HepG2 (cell line): ENCODE results near the gene NECAB2. TPM values are rescaled to one million over a fixed set of nuclear protein-coding genes. Genes with fewer than 3 reads are reported as not detected.

Source experiments
- ARID4A ChIP-seq: sonication (generic); formaldehyde crosslinking; IDR thresholded peaks from 2 replicates; pipeline ENCODE4 v1.5.0; 2020; ENCODE audit warnings: mild to moderate bottlenecking, missing genetic modification reagents, borderline replicate concordance
- CEBPB ChIP-seq: IDR thresholded peaks from 2 replicates; pipeline ENCODE4 v1.6.1; 2011; ENCODE audit warnings: low read depth, low read length, improper control_type of control experiment, borderline replicate concordance
- MEIS2 ChIP-seq: sonication (generic); formaldehyde crosslinking; IDR thresholded peaks from 2 replicates; pipeline ENCODE4 v1.9.0; 2021; ENCODE audit warnings: mild to moderate bottlenecking, missing genetic modification reagents
- MLLT10 ChIP-seq: sonication (generic); formaldehyde crosslinking; IDR thresholded peaks from 2 replicates; pipeline ENCODE4 v1.4.0; 2020; ENCODE audit warnings: missing genetic modification reagents
- PAF1 ChIP-seq: IDR thresholded peaks from 2 replicates; pipeline ENCODE4 v1.6.1; 2016; ENCODE audit warnings: missing genetic modification reagents, missing compliant biosample characterization
- ZMAT5 ChIP-seq: sonication (generic); formaldehyde crosslinking; IDR thresholded peaks from 2 replicates; pipeline ENCODE4 v1.5.0; 2020; ENCODE audit warnings: mild to moderate bottlenecking, low read depth, missing genetic modification reagents, borderline replicate concordance
- ZNF441 ChIP-seq: sonication (generic); formaldehyde crosslinking; IDR thresholded peaks from 2 replicates; pipeline ENCODE4 v1.7.0; 2021; ENCODE audit warnings: missing genetic modification reagents, borderline replicate concordance
- ZNF616 ChIP-seq: sonication (generic); formaldehyde crosslinking; IDR thresholded peaks from 2 replicates; pipeline ENCODE4 v1.5.0; 2020; ENCODE audit warnings: low read depth, mild to moderate bottlenecking, missing genetic modification reagents
- ZNF777 ChIP-seq: sonication (generic); formaldehyde crosslinking; IDR thresholded peaks from 2 replicates; pipeline ENCODE4 v1.4.0; 2020; ENCODE audit warnings: missing genetic modification reagents
- ZSCAN22 ChIP-seq: sonication (generic); formaldehyde crosslinking; IDR thresholded peaks from 2 replicates; pipeline ENCODE4 v1.4.0; 2020; ENCODE audit warnings: mild to moderate bottlenecking, missing genetic modification reagents
- polyA plus RNA-seq, 8 experiments: library from polyadenylated mRNA; depleted of rRNA in 3 of 8; stranded (reverse) in 7 of 8; unstranded in 1 of 8; fragments of >200 nt; fragmentation: Illumina TruSeq in 4 of 8; extraction: Trizol in 4 of 8; gene quantifications; 2 replicates each; pipeline versions ENCODE4 v1.2.1 to v1.2.3, GENCODE V29; 2011 to 2016; ENCODE audit warnings: low read depth in 4 of 8, missing spikeins in 1 of 8, mixed read lengths in 1 of 8; ENCODE audit not compliant: insufficient read depth in 1 of 8
- total RNA-seq, 5 experiments: library from RNA; depleted of rRNA; stranded (reverse); fragments of >200 nt; fragmentation: Illumina TruSeq; extraction: Trizol; gene quantifications; 2 replicates each; pipeline ENCODE4 v1.2.3, GENCODE V29; 2016; ENCODE audit warnings: low read depth in 1 of 5
- TF ChIP-seq, protein P1 (sequence below), 2 experiments: fragments of 450-650 bp in 1 of 2; sonication (generic) in 1 of 2; formaldehyde crosslinking in 1 of 2; IDR thresholded peaks; 2 replicates each; pipeline versions ENCODE4 v1.6.1 to v1.8.0; 2016 to 2022; ENCODE audit warnings: antibody characterized with exemption in 1 of 2, mild to moderate bottlenecking in 1 of 2, missing genetic modification reagents in 1 of 2
- TF ChIP-seq, protein P2 (sequence below): sonication (generic); formaldehyde crosslinking; IDR thresholded peaks from 2 replicates; pipeline ENCODE4 v1.5.1; 2020; ENCODE audit warnings: missing genetic modification reagents, mild to moderate bottlenecking, borderline replicate concordance
- TF ChIP-seq, protein P3 (sequence below): sonication (generic); formaldehyde crosslinking; IDR thresholded peaks from 2 replicates; pipeline ENCODE4 v1.8.0; 2022; ENCODE audit warnings: missing genetic modification reagents, low read depth, mild to moderate bottlenecking, borderline replicate concordance

The NECAB2 gene
- total and polyA plus RNA-seq, 2 of the 13 experiments (the other 11 are each of a cell fraction or from before 2014, with no cell fraction given), result 0.21 to 0.49 TPM

GRCh38 chr16:83948914-83949723, 18.9 kb upstream of the NECAB2 start (continued):
- TF ChIP-seq, protein P1, sequence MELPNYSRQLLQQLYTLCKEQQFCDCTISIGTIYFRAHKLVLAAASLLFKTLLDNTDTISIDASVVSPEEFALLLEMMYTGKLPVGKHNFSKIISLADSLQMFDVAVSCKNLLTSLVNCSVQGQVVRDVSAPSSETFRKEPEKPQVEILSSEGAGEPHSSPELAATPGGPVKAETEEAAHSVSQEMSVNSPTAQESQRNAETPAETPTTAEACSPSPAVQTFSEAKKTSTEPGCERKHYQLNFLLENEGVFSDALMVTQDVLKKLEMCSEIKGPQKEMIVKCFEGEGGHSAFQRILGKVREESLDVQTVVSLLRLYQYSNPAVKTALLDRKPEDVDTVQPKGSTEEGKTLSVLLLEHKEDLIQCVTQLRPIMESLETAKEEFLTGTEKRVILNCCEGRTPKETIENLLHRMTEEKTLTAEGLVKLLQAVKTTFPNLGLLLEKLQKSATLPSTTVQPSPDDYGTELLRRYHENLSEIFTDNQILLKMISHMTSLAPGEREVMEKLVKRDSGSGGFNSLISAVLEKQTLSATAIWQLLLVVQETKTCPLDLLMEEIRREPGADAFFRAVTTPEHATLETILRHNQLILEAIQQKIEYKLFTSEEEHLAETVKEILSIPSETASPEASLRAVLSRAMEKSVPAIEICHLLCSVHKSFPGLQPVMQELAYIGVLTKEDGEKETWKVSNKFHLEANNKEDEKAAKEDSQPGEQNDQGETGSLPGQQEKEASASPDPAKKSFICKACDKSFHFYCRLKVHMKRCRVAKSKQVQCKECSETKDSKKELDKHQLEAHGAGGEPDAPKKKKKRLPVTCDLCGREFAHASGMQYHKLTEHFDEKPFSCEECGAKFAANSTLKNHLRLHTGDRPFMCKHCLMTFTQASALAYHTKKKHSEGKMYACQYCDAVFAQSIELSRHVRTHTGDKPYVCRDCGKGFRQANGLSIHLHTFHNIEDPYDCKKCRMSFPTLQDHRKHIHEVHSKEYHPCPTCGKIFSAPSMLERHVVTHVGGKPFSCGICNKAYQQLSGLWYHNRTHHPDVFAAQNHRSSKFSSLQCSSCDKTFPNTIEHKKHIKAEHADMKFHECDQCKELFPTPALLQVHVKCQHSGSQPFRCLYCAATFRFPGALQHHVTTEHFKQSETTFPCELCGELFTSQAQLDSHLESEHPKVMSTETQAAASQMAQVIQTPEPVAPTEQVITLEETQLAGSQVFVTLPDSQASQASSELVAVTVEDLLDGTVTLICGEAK (IDR thresholded peaks at IDR 0.05), result no peak
- TF ChIP-seq, protein P1 (CRISPR knock-in tag; IDR thresholded peaks at IDR 0.05), result no peak
- TF ChIP-seq, protein P2, sequence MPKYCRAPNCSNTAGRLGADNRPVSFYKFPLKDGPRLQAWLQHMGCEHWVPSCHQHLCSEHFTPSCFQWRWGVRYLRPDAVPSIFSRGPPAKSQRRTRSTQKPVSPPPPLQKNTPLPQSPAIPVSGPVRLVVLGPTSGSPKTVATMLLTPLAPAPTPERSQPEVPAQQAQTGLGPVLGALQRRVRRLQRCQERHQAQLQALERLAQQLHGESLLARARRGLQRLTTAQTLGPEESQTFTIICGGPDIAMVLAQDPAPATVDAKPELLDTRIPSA, result no peak
- peak; percentile 70; the same call in 1 of the 2 replicates for TF ChIP-seq ARID4A
- 0 out of 2 replicates have a peak, but pooled peaks have one; percentile 41 for TF ChIP-seq MEIS2
- TF ChIP-seq CEBPB, result no peak
- no peak for TF ChIP-seq ZNF777 (CRISPR knock-in tag)
- TF ChIP-seq, protein P3, sequence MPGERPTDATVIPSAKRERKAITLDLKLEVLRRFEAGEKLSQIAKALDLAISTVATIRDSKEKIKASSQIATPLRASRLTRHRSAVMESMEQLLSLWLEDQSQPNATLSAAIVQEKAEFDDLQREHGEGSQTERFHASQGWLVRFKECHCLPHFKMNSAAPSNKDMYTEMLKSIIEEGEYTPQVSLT (CRISPR knock-in tag), result no peak
- TF ChIP-seq MLLT10 (CRISPR knock-in tag), result no peak
- TF ChIP-seq ZMAT5 (CRISPR knock-in tag), result no peak
- no peak for TF ChIP-seq PAF1
- TF ChIP-seq ZNF441, result no peak
- no peak for TF ChIP-seq ZSCAN22 (CRISPR knock-in tag)
- TF ChIP-seq ZNF616 (CRISPR knock-in tag), result no peak
